ENCODE data around the gene FAM228B.
"Not testable (repeated sequence)": the region's sequence is repeated elsewhere in the genome, so short reads cannot be mapped to it uniquely, and the experiment has no call there.

Gene FAM228B

DNA sequence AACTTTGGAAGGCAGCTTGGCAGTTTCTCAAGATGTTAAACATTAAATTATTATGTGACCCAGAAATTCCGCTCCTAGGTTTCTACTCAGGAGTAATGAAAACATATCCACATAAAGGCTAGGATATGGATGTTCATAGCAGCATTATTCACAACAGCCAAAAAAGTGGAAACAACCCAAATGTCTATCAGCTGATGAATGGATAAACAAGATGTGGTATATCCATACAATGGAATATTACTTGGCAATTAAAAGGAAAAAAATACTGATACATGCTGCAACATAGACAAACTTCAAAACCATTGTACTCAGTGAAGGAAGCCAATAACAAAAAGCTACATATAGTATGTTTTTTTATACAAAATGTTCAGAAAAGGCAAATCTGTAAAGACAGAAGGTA lies 39.2 kb downstream of the FAM228B start:
- DNase-seq = no peak

DNA sequence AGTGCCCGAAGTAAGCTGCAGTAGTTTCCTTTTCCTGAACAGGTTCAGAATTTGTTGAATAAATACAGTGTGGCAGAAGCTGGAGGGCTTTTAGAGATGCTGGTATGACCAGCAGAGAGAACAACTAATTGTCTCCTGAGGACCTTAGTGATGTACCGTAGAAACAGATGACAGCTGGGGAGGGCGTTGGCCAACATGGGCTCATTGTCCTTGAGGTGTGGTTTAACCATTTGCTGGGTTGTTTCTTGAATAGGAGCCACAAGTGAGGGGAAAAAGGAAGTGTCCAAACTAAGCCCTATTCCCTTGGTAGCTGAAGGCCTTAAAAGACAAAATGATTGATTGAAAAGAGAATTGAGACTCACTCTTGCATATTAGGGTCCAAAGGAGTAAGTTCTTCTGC lies 39.9 kb downstream of the FAM228B start:
- DNase-seq = peak; percentile 12

DNA sequence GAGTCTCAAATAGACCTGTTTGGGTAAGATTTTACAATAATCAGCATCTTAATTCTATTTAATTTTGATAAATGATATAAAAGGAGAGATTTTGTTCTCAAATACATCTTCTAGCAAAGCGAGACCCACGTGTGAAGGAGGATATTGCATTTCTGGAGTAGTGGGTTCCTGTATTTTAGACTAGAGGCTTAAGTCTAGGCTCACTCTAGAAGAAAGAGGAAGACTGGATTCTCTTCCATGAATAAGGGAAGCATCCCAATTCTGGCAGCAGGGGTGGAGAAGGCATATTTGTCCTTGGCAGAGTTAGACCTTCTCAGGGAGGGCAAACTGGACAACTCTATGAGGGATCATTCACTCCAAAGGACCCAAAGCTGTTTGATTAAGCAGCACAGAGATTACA lies 40.3 kb downstream of the FAM228B start:
- no peak for DNase-seq

DNA sequence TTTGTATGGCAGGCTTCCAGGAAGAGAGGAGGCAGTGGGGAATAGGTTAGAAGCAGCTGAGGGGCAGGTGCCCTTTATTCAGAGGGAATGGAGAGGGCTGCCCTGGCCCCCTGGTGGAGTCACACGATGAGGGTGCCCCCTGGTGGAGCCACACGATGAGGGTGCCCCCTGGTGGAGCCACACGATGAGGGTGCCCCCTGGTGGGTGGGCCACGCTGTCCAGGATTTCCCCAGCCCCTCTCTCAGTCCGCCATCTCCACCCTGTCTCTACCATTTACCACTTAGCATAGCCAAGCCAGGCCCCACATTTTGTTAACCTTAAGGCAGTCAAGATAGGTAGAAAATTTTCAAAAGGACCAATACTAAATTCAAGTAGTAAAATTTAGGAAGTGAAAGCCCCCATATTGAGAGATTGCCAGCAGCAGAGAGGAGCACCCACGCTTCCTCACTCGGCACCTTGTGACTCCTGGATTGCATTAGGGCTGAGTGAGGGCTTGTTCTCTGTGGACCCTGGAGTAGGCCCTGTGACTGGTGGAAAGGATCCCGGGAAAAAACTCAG lies 41.2 kb downstream of the FAM228B start:
- peak; percentile 64 for DNase-seq

GRCh38 chr2:24169023-24169422 lies 45.8 kb downstream of the FAM228B start:
- no peak for DNase-seq

DNA sequence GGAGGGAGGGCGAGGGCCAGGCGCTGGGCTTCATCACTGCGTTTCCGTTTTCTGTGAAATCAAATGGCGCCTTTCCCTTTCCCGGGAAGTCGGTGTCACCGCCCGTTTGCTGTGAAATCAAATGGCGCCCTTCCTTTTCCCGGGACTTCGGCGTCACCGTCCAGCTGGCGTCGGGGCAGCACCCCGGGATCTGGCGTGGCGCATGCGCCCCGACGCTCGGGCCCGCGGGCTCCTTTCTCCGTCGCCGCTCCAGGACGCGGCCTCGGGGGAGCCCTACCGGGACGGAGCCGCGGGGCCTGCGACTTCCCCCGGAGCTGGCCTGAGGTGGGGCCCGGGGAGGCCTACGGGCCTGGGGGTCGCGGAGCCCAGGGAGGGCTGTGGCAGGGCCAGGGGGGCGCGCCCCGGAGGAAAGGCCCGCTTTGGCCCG lies 51.6 kb downstream of the FAM228B start, which contains the start of gene FAM228A:
FAM228A (plus strand) TSS at position 203 of the 427 bp plus-strand sequence. CDS start 428 bp downstream, outside the sequence.
- DNase-seq = no peak

GRCh38 chr2:24175631-24176187 lies 52.4 kb downstream of the FAM228B start:
- no peak for DNase-seq

GRCh38 chr2:24176326-24176725 lies 53.1 kb downstream of the FAM228B start:
- no peak for DNase-seq

DNA sequence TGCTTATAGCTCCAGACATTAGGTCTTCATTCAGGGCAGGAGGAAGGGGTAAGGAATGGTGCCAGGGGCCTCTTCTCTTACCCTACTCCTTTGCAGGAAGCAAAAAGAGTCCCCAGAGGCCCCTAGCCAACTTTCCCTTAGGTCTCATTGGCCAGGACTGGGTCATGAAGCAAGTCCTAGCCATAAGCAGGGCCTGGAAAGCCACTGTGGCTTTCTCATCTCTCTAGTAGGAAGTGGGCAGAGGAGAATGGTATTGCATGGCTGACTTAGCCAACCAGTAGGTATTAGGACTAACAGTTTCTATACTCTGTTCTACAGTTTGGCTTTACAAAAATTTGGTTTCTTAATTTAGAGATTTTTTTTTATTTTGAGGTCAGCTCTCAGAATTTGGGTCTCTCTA lies 56.4 kb downstream of the FAM228B start:
- DNase-seq = peak; percentile 16

DNA sequence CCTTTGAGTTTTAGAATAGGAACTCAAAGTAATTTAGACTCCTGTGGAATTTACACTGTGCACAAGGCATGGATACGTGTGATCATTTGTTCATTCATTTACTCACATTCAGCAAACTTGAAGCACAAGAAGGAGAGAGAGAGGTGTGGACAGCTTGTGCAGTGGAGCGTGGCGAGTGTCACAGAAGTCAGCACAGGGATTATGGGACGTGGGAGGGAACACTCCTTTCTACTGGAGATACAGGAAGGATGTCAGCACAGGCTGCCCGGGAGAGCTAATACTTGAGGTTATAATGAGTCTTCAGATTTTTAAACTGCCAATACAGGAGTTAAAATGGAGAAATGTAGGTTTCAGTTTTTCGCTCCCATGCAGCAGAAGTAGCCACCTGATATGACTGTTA lies 58.6 kb downstream of the FAM228B start:
- DNase-seq = no peak

DNA sequence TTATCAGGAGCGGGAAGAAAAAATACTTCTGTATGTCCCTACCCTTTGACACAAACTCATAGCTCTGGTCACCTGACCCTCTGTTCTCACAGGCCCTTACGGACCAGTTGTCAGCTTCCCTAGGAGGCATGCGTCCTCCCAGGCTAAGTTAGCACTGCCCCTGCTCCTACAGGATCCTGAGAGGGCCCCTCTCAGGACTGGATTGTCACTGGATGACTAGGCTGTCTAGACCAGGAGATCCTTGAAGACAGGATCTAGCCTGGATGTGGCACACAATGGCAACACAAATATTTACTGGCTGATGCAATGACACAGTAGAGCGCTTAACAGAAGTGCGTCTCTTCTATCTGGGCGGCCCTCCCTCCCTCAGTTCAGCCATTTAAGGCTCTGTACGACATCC lies 59.2 kb downstream of the FAM228B start:
- no peak for DNase-seq

DNA sequence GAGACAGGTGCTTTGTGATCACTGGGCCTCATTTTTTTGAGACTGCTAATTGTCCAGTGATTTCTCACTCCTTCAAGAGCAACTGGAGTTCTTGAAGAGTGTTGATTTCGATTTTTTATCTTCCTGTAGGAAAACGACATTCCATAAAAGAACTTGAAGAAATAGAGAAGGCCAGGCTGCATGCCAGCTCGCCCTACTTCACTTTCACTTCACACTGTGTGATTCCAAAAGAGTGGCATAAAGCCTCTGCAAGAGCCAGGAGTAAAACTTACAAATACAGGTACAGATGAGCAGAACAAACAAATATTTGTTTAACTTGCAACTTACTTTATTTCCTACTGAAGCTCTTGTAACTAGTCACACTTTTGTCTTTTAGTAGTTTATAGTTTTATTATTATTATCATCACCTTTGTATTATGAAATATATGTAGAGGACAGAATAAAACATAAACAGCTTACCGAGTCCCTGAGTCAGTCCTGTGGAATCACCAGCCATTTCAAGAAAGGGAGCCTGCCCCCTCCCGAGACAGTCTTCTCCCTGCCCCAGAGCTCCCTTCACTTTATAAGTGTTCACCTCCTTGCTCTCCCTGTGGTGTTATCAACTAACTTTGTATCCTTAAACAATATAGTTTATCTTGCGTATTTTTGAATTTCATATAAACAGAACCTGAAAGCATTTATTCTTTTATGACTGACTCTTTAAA lies 60.2 kb downstream of the FAM228B start:
- DNase-seq = no peak

DNA sequence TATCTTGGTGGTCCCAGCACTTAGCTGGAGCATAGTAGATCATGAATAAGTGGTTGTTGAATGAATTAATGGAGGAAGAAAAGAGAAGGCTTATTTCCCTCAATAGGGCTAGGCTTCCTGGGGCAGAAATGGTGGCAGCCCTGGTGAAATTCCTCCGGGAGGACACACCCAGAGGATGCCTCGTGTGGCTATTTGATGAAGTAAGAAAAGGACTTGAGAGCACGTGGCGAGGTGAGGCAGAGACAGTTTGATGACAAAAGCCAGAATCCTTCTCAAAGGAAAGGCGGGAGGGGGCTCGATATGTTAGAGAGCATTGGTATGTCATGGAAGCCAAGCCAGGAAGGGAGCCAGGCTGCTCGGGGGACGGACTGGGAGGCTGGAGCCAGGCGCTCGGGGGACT lies 66.3 kb downstream of the FAM228B start:
- DNase-seq = no peak

- no peak for DNase-seq
These were observed 67.2 kb downstream of the FAM228B start for GRCh38 chr2:24190503-24190902.

GRCh38 chr2:24191156-24191555 lies 67.9 kb downstream of the FAM228B start:
- no peak for DNase-seq

DNA sequence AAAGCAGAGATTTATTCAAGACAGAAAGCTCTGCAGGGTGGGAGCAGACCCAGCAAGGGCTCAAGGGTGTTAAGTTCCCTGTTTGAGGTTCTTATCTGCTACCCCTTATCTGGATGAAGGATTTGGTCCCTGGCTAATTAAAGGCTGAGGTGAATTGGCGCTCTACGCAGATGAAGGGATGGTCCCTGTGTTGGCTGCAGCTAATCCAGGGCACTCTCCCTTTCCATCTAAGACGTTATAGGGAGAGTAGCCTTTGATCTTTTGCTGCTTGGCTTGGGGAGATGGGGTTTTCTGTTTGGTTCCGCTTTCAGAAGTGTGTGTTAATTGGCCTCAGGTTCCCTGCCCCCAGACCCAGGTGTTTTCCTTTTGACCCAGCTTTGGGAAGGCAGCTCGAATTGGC lies 68.6 kb downstream of the FAM228B start:
- DNase-seq = no peak

- DNase-seq = not testable (repeated sequence)
These were observed 73.9 kb downstream of the FAM228B start for GRCh38 chr2:24197213-24197612.

- DNase-seq = no peak
These were observed 76.8 kb downstream of the FAM228B start for GRCh38 chr2:24199968-24200590.

GRCh38 chr2:24200799-24201198 lies 77.5 kb downstream of the FAM228B start:
- DNase-seq = no peak

GRCh38 chr2:24203029-24203786 lies 79.9 kb downstream of the FAM228B start:
- no peak for DNase-seq

- no peak for DNase-seq
These were observed 80.5 kb downstream of the FAM228B start for GRCh38 chr2:24203787-24204150.

DNA sequence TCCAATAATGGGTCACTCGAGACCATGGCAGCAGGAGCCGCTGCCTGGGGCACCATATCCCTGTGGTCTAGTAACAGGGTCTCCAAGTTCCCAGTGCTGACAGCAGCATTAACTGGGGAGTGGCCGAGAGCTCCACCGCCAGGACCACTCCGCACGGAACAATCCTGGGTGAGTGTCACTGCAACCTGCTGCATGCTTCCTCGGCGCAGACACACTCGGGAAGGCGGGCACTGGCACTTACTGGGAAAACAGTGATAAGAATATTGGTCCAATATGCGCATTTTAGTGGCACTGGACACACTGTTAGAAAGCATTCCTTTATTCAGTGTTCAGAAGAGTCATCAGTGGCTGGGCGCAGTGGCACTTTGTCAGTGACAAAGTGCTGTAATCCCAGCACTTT lies 81.2 kb downstream of the FAM228B start:
- no peak for DNase-seq

DNA sequence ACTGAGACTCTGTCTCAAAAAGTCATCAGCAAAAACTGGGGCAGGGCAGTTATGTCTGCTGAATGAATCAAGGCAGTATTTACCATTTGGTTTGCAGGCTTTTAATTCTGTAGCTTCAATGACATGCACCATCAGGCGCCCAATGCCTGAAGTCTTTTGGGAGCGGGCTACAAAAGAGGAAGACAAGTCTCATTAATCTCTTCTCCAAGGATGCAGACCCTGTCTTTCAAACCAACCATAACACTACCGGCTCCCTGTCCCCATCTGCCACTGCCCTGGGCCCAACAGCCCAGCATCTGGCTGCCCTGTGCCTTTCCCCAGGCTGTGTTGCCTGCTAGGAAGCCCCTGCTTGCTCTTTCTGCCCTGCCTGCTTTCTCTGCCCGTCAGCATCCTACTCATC lies 81.9 kb downstream of the FAM228B start:
- no peak for DNase-seq
